IPS DF 4.7 (cell line): ENCODE data around the gene PLCB3.
"Not testable (repeated sequence)": the region's sequence is repeated elsewhere in the genome, so short reads cannot be mapped to it uniquely, and the experiment has no call there.

ENCODE experiments used
- DNase-seq: peaks from one replicate; pipeline ENCODE4 v3.0.0-alpha.2; 2013; ENCODE audit warnings: low spot score; ENCODE audit errors: extremely low read depth

Gene PLCB3

DNA sequence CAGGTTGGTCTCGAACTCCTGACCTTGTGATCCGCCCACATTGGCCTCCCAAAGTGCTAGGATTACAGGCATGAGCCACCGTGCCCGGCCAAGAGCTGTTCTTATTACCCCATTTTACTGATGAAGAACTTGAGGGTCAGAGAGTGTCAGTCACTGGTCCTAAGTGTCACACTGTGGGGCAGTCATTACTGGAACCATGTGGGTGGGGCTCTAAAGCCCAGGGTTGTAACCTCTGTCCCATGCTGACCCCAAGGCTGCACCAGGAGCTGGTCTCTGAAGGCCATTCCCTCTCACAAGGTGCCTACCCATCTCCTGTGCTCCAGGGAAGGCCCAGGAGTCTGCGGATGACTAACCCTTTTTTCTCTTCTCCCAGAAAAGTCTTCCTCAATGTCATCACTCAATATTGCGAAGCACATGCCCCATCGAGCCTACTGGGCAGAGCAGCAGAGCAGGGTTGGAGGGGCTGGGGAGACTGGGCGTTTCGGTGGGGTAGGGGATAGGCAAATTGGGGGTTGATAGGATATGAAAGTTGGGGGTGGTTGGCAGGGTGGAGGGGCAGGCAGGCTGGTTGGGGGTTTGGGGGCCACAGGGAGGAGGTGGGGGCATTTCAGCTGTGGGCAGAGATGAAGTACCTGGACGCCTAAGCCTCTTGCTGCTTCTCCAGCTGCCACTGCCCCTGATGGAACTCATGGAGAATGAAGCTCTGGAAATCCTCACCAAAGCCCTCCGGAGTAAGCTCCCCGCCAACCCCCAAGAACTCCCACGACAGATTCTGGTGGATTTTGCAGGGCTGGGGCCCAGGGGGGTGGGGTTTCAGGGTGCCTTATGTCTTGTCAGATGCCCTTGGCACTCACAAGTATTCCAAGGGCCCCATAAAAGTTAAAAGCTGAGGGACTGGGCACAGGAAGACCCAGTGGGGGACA is 52.0 kb downstream of the PLCB3 start:
- no peak for DNase-seq

DNA sequence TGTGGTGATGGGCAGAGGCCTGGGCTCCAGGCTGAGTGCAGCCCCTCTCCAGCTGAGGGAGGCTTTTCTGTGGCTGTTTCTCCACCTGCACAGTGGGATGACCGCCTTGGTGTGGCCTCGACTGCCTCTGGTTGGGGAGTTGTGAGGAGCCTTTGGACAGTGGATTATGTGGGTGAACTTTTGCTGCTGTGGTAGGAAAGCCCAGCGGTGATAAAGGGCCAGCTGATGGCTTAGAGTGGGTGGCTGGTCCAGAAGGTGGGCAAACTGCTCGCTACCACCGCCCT is 52.6 kb downstream of the PLCB3 start:
- no peak for DNase-seq

DNA sequence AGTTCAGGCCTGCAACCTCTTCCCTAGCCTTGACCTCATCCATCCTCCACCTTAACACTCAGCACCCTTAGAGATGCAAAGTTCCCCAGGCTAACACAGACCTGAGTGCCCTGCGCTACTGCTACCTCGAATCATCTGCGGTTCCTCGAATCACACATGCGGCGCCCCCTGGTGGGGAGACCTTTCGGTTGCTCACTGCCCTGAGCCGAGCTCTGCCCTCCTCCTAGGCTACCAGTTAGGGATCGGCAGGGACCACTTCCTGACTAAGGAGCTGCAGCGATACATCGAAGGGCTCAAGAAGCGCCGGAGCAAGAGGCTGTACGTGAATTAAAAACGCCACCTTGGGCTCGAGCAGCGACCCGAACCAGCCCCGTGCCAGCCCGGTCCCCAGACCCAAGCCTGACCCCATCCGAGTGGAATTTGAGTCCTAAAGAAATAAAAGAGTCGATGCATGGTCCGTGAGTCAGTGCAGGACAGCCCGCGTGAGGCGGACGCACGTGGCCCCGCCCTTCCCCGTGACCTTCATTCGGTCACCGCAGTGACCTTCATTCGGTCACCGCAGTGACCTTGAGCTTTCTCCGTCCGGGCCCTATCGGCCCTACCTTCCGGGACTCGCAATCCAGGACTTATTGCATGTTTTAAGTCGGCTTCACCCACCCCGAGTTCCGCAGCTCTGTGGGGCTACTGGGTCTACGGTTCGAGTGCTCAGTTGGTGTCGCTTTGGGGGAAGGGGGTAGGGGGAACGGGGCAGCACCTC is 53.2 kb downstream of the PLCB3 start:
- DNase-seq: no peak

DNA sequence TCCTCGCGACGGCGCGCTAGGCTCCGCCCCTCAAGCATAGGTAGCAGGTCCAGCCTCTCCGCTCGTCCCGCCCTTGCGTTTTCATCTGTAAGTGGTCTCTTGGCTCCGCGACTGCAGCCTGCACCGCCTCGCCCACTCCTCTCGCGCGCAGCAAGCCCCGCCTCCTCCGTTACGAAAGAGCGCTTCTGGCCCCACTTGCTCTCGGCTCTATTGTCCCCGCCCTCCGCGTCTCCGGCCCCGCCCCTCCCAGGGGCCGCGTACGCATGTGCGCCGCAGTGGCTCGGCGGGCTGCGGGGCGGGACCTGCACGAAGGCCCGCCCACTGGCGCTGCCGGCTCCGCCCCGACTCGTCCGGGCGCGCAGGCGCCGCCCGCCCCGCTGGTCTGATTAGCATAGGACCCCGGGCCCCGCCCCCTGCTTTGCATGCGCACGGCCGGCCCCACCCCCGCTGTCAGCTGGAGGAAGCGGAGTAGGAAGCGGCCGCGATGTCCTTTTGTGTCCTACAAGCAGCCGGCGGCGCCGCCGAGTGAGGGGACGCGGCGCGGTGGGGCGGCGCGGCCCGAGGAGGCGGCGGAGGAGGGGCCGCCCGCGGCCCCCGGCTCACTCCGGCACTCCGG is 53.9 kb downstream of the PLCB3 start, which contains the start of gene ESRRA:
ESRRA (plus strand) TSS at position 450 of the 616 bp plus-strand sequence. CDS start 1,656 bp downstream, outside the sequence.
- DNase-seq: no peak

DNA sequence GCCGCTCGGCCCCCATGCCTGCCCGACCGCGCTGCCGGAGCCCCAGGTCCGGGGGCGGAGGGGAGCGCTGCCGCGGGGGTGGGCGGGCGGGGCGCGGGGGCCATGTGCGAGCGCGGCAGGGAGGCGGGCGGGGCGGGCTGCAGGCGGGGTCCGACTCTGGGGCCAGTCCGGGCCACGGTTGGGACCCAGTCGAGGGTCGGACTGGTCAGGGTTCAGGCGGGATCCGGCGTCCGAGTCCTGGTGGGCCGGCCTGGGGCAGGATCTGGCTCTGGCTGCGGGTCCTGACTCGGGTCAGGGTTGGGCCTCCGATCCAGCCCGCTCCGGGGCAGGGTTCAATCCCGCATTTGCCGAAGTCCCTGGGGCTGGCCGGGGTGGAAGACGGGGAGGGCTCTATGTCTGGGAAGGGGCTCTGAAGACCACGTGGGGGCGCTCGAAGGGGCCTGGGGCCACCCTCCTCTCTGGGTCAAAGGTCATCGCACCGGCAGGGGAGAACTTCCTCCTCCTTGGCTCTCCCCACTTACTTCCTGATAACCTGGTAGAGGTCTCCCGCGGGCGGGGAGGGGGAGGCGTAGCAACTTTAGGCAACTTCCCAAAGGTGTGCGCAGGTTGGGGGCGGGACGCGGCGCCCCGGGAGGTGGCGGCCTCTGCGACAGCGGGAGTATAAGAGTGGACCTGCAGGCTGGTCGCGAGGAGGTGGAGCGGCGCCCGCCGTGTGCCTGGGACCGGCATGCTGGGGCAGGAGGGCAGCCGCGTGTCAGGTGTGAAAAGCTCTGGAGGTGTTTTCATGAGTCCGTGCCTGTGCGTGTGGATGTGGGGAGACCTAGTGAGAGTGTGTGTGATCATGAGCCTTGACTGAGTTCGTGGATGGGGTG is 54.6 kb downstream of the PLCB3 start:
- no peak for DNase-seq

- DNase-seq: no peak
These were observed 55.2 kb downstream of the PLCB3 start for GRCh38 chr11:64306563-64306875.

- DNase-seq: no peak
These were observed 55.7 kb downstream of the PLCB3 start for GRCh38 chr11:64306876-64307622.

- DNase-seq: not testable (repeated sequence)
These were observed 56.5 kb downstream of the PLCB3 start for GRCh38 chr11:64307795-64308194.

- no peak for DNase-seq
These were observed 61.6 kb downstream of the PLCB3 start for GRCh38 chr11:64312947-64313346.

- DNase-seq: no peak
These were observed 62.3 kb downstream of the PLCB3 start for GRCh38 chr11:64313491-64314145.

DNA sequence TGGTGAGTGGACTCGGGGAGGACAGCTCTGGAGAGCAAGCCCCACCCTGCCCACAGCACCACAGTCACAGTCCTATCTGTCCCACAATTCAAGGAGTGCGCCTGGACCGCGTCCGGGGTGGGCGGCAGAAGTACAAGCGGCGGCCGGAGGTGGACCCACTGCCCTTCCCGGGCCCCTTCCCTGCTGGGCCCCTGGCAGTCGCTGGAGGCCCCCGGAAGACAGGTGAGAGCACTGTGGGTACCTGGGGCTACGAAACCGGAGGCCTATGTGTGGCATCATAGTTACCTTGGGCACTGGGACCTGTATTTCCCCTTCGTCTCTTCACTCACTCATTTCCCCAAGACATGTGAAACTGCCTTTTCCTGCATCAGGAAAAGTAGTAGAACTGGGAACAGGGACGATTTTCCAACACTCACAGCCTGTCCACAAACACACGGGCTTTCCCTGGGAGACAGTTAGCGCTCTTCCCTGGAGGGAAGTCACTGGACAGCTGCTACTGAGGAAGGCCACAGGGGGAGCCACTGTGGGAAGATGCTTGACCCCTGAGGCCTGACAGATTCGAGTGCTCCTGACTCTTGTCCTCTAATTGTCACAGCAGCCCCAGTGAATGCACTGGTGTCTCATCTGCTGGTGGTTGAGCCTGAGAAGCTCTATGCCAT is 62.9 kb downstream of the PLCB3 start:
- DNase-seq: no peak

GRCh38 chr11:64314805-64315561 is 63.7 kb downstream of the PLCB3 start:
- DNase-seq: no peak

GRCh38 chr11:64315667-64316526 is 64.6 kb downstream of the PLCB3 start:
- not testable (repeated sequence) for DNase-seq

GRCh38 chr11:64316672-64317324 is 65.5 kb downstream of the PLCB3 start:
- DNase-seq: no peak

DNA sequence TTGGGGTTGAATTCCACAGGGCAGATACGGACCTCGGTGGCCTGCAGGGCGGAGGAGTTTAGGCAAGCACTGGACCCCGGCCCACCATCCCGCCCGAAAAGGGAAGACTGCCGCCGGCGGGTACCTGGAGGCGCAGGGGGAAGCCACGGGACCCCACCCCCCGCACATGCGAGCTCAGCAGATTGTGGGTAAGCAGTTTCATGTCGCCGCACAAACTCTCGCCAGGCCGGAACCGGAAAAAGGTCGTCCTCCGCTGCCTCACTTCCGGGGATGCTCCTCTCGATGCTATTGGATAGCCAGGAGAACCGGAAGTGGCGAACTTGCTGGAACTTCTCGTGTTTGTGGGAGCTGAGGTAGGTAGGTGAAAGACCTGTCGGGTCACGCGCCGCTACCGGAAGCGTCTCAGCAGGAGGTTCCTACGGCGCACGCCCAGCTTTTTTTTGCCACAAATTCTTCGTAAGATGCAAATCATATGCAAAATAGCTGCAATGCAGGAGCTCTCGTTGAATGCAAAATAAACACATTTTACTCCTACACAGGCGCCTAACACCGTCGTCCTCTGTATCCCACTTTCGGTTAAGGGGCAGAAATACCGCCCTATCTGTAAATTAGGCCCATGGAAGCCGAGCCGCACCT is 66.1 kb downstream of the PLCB3 start, which contains the start of gene TRMT112:
TRMT112 (minus strand) TSS at position 235 of the 636 bp plus-strand sequence; CDS start at position 202, 33 bp downstream.
- DNase-seq: no peak

DNA sequence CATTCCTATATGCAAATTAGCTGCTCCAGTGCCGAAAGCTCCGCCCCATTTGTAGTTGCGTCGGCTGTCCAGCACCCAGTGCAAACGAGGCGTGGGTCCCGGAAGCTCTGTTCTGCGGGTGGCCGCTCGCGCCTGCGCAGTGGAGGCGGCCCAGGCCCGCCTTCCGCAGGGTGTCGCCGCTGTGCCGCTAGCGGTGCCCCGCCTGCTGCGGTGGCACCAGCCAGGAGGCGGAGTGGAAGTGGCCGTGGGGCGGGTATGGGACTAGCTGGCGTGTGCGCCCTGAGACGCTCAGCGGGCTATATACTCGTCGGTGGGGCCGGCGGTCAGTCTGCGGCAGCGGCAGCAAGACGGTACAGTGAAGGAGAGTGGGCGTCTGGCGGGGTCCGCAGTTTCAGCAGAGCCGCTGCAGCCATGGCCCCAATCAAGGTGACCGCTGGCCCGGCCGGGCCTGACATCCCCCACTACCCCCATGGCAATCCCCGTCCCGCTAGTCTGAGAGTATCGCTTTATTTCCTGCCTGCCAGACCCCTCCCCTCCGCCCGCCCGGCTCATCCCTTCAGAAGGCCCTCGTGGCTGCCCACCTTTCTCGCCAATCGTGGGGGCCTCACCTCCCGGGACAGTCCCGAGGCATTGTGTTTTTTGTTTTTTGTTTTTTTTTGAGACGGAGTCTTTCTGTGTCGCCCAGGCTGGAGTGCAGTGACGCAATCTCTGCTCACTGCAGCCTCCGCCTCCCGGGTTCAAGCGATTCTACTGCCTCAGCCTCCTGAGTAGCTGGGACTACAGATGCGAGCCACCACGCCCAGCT is 66.8 kb downstream of the PLCB3 start, which contains the start of gene PRDX5:
PRDX5 (plus strand) TSS at position 161 of the 805 bp plus-strand sequence; CDS start at position 256, 95 bp downstream.
- DNase-seq: no peak
